ENCODE data around the gene HOXD12. TPM values are rescaled to one million over a fixed set of nuclear protein-coding genes. Genes with fewer than 3 reads are reported as not detected.

HOXD12 gene
- polyA plus RNA-seq, 1 experiment = not detected

- POLR2A ChIA-PET = no interaction called here
- TF ChIP-seq CTCF (IDR thresholded peaks at IDR 0.05; ENCODE audit: insufficient read depth, low read depth, low read length) = no peak
- peaks cover 38% of the 10 kb centered on the region for H3K27me3 ChIP-seq (ENCODE audit: control insufficient read depth, insufficient read depth, low read length)
- H3K4me3 ChIP-seq (ENCODE audit: low read depth, low read length) = no peak overlapping the region
- DNase-seq (ENCODE audit: low read depth) = no peak
- no peaks in the 10 kb centered on the region for H3K36me3 ChIP-seq (ENCODE audit: control insufficient read depth, insufficient read depth, low read length)
- CTCF ChIA-PET = interaction anchor here (1.1 to 8.7 kb wide), 8 partner anchors 8 to 513 kb away, joined by 3 to 110 read pairs (median 48); partner anchors contain the start of gene HOXD8
Observed at GRCh38 chr2:176138526-176138922, 38.9 kb downstream of the HOXD12 start.

GRCh38 chr2:176138923-176139660, 39.5 kb downstream of the HOXD12 start:
- Histone ChIP-seq H3K36me3 (ENCODE audit: control insufficient read depth, insufficient read depth, low read length) (no peaks in the 10 kb centered on the region), H3K27me3 (ENCODE audit: control insufficient read depth, insufficient read depth, low read length) (peaks cover 41% of the 10 kb centered on the region), H3K4me3 (ENCODE audit: low read depth, low read length) (no peak overlapping the region)
- ChIA-PET CTCF (interaction anchor here (0.7 to 8.7 kb wide), 21 partner anchors 9 to 1140 kb away, joined by 3 to 110 read pairs (median 9); partner anchors contain the start of gene HOXD8), POLR2A (no interaction called here)
- no peak for TF ChIP-seq CTCF (IDR thresholded peaks at IDR 0.05; ENCODE audit: insufficient read depth, low read depth, low read length)
- no peak for DNase-seq (ENCODE audit: low read depth)

GRCh38 chr2:176139661-176140512, 40.3 kb downstream of the HOXD12 start:
- H3K27me3 ChIP-seq (ENCODE audit: control insufficient read depth, insufficient read depth, low read length) = peaks cover 36% of the 10 kb centered on the region
- no peak for DNase-seq (ENCODE audit: low read depth)

GRCh38 chr2:176140513-176141317, 41.1 kb downstream of the HOXD12 start:
- TF ChIP-seq CTCF (IDR thresholded peaks at IDR 0.05; ENCODE audit: insufficient read depth, low read depth, low read length) = peak; percentile 92
- Histone ChIP-seq H3K4me3 (ENCODE audit: low read depth, low read length) (peak overlapping the region; percentile 53), H3K36me3 (ENCODE audit: control insufficient read depth, insufficient read depth, low read length) (no peaks in the 10 kb centered on the region), H3K27me3 (ENCODE audit: control insufficient read depth, insufficient read depth, low read length) (peaks cover 40% of the 10 kb centered on the region)
- CTCF ChIA-PET = interaction anchor here (0.6 to 8.7 kb wide), 59 partner anchors 8 to 1454 kb away, joined by 3 to 110 read pairs (median 4); partner anchors contain the start of genes HOXD4, HOXD8 and MTX2
- POLR2A ChIA-PET = no interaction called here
- no peak for DNase-seq (ENCODE audit: low read depth)

More at GRCh38 chr2:176139661-176140512, 40.3 kb downstream of the HOXD12 start:
- CTCF ChIA-PET = interaction anchor here (0.6 to 8.7 kb wide), 53 partner anchors 8 to 1377 kb away, joined by 3 to 110 read pairs (median 4); partner anchors contain the start of genes HOXD4, HOXD8 and MTX2
- Histone ChIP-seq H3K36me3 (ENCODE audit: control insufficient read depth, insufficient read depth, low read length) (no peaks in the 10 kb centered on the region), H3K4me3 (ENCODE audit: low read depth, low read length) (peak overlapping the region; percentile 53)
- no peak for TF ChIP-seq CTCF (IDR thresholded peaks at IDR 0.05; ENCODE audit: insufficient read depth, low read depth, low read length)
- POLR2A ChIA-PET = no interaction called here
